ENCODE results near the gene PI16.

The PI16 gene

GRCh38 chr6:36944650-36945049, 9.9 kb upstream of the PI16 start:
- no peak for TF ChIP-seq CTCF (IDR thresholded peaks at IDR 0.05)

GRCh38 chr6:36945301-36945700, 9.2 kb upstream of the PI16 start:
- no peak for TF ChIP-seq CTCF (IDR thresholded peaks at IDR 0.05)

- TF ChIP-seq CTCF (IDR thresholded peaks at IDR 0.05): no peak
Measured at GRCh38 chr6:36946526-36946925, 8.0 kb upstream of the PI16 start.

GRCh38 chr6:36947570-36948351, 6.8 kb upstream of the PI16 start:
- TF ChIP-seq CTCF (IDR thresholded peaks at IDR 0.05): no peak

GRCh38 chr6:36949636-36950035, 4.9 kb upstream of the PI16 start:
- no peak for TF ChIP-seq CTCF (IDR thresholded peaks at IDR 0.05)

GRCh38 chr6:36953931-36954261, 642 bp upstream of the PI16 start:
- TF ChIP-seq CTCF (IDR thresholded peaks at IDR 0.05): no peak

- TF ChIP-seq CTCF (IDR thresholded peaks at IDR 0.05): no peak
Measured at GRCh38 chr6:36955136-36955535, 598 bp downstream of the PI16 start.

Data from LNCAP (cell line).